ENCODE results near the gene OXER1. TPM values are rescaled to one million over a fixed set of nuclear protein-coding genes. Genes with fewer than 3 reads are reported as not detected.

The OXER1 gene
- total and polyA plus RNA-seq, 2 of the 13 experiments (the other 11 are each of a cell fraction or from before 2014, with no cell fraction given) = 8.0 to 9.0 TPM

GRCh38 chr2:42810121-42810970, 46.4 kb upstream of the OXER1 start (continued):
- TF ChIP-seq DBP (CRISPR knock-in tag; IDR thresholded peaks at IDR 0.05; ENCODE audit: not compliant biosample characterization) (peak; percentile 98), NPAS2 (CRISPR knock-in tag; IDR thresholded peaks at IDR 0.05; ENCODE audit: borderline replicate concordance) (no peak), TEAD3 (CRISPR knock-in tag; optimal IDR thresholded peaks at IDR 0.05; ENCODE audit: borderline replicate concordance) (peak; percentile 68), ZBED4 (CRISPR knock-in tag; IDR thresholded peaks at IDR 0.05; ENCODE audit: borderline replicate concordance) (peak; percentile 93), EZH2 (conservative IDR thresholded peaks at IDR 0.05; ENCODE audit: low read depth, low read length) (no peak), SYNCRIP (IDR thresholded peaks at IDR 0.05; ENCODE audit: insufficient read depth, low read depth, low read length) (no peak), E2F2 (CRISPR knock-in tag; IDR thresholded peaks at IDR 0.05; ENCODE audit: borderline replicate concordance) (peak; percentile 97), ZNF280D (CRISPR knock-in tag; IDR thresholded peaks at IDR 0.05) (peak; percentile 68; the same call in 1 of the 2 replicates), MBNL3 (CRISPR knock-in tag; conservative IDR thresholded peaks at IDR 0.05) (no peak), CHCHD3 (CRISPR knock-in tag; IDR thresholded peaks at IDR 0.05) (peak; percentile 90; the same call in 1 of the 2 replicates)
- TF ChIP-seq, protein P1, sequence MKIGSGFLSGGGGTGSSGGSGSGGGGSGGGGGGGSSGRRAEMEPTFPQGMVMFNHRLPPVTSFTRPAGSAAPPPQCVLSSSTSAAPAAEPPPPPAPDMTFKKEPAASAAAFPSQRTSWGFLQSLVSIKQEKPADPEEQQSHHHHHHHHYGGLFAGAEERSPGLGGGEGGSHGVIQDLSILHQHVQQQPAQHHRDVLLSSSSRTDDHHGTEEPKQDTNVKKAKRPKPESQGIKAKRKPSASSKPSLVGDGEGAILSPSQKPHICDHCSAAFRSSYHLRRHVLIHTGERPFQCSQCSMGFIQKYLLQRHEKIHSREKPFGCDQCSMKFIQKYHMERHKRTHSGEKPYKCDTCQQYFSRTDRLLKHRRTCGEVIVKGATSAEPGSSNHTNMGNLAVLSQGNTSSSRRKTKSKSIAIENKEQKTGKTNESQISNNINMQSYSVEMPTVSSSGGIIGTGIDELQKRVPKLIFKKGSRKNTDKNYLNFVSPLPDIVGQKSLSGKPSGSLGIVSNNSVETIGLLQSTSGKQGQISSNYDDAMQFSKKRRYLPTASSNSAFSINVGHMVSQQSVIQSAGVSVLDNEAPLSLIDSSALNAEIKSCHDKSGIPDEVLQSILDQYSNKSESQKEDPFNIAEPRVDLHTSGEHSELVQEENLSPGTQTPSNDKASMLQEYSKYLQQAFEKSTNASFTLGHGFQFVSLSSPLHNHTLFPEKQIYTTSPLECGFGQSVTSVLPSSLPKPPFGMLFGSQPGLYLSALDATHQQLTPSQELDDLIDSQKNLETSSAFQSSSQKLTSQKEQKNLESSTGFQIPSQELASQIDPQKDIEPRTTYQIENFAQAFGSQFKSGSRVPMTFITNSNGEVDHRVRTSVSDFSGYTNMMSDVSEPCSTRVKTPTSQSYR (CRISPR knock-in tag; IDR thresholded peaks at IDR 0.05; ENCODE audit: borderline replicate concordance) = 0 out of 2 replicates have a peak, but pooled peaks have one; percentile 6
- TF ChIP-seq, protein P2, sequence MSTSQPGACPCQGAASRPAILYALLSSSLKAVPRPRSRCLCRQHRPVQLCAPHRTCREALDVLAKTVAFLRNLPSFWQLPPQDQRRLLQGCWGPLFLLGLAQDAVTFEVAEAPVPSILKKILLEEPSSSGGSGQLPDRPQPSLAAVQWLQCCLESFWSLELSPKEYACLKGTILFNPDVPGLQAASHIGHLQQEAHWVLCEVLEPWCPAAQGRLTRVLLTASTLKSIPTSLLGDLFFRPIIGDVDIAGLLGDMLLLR (CRISPR knock-in tag; IDR thresholded peaks at IDR 0.05) = peak; percentile 91
